KMS-11 (cell line): ENCODE data around the gene PLEKHF1.

ENCODE experiments used
- H2AFZ ChIP-seq: fragments of 200-600 bp; sonication (generic); 2 replicates; pipeline ENCODE4 v1.6.1; 2016; ENCODE audit warnings: antibody characterized with exemption, mixed run types, low read depth
- H3K27ac ChIP-seq: fragments of 200-600 bp; sonication (generic); 2 replicates; pipeline ENCODE4 v1.6.1; 2016; ENCODE audit warnings: mild to moderate bottlenecking, mixed run types
- H3K27me3 ChIP-seq: fragments of 200-600 bp; sonication (generic); 2 replicates; pipeline ENCODE4 v1.6.1; 2017; ENCODE audit warnings: mild to moderate bottlenecking, low read depth, mixed run types, moderate library complexity; ENCODE audit not compliant: insufficient read depth
- H3K36me3 ChIP-seq: fragments of 200-600 bp; sonication (generic); 2 replicates; pipeline ENCODE4 v1.6.1; 2017; ENCODE audit warnings: mild to moderate bottlenecking, mixed run types; ENCODE audit not compliant: insufficient read depth
- H3K4me1 ChIP-seq: fragments of 200-600 bp; sonication (generic); 2 replicates; pipeline ENCODE4 v1.6.1; 2016; ENCODE audit warnings: mild to moderate bottlenecking, low read depth, mixed run types; ENCODE audit not compliant: poor library complexity, severe bottlenecking
- H3K4me2 ChIP-seq: fragments of 200-600 bp; sonication (generic); 2 replicates; pipeline ENCODE4 v1.7.0; 2016; ENCODE audit warnings: mild to moderate bottlenecking, mixed run types
- H3K4me3 ChIP-seq: fragments of 200-600 bp; sonication (generic); IDR thresholded peaks from 2 replicates; pipeline ENCODE4 v1.6.1; 2017; ENCODE audit warnings: low read depth, low read length, mixed read lengths; ENCODE audit not compliant: insufficient read depth
- H3K79me2 ChIP-seq: fragments of 200-600 bp; sonication (generic); 2 replicates; pipeline ENCODE4 v1.6.1; 2016; ENCODE audit warnings: low read depth, mixed run types; ENCODE audit not compliant: insufficient read depth
- H3K9ac ChIP-seq: fragments of 200-600 bp; sonication (generic); 2 replicates; pipeline ENCODE4 v1.6.1; 2016; ENCODE audit warnings: mild to moderate bottlenecking, mixed run types
- H4K20me1 ChIP-seq: fragments of 200-600 bp; sonication (generic); 2 replicates; pipeline ENCODE4 v1.6.1; 2016; ENCODE audit warnings: mild to moderate bottlenecking, mixed run types; ENCODE audit not compliant: insufficient read depth
- TF ChIP-seq, protein P1 (sequence below): fragments of 200-600 bp; sonication (generic); conservative IDR thresholded peaks from 2 replicates; pipeline ENCODE4 v1.6.1; 2017; ENCODE audit warnings: low read depth, mild to moderate bottlenecking, antibody characterized with exemption, low read length, moderate library complexity, mixed read lengths

PLEKHF1 gene

DNA sequence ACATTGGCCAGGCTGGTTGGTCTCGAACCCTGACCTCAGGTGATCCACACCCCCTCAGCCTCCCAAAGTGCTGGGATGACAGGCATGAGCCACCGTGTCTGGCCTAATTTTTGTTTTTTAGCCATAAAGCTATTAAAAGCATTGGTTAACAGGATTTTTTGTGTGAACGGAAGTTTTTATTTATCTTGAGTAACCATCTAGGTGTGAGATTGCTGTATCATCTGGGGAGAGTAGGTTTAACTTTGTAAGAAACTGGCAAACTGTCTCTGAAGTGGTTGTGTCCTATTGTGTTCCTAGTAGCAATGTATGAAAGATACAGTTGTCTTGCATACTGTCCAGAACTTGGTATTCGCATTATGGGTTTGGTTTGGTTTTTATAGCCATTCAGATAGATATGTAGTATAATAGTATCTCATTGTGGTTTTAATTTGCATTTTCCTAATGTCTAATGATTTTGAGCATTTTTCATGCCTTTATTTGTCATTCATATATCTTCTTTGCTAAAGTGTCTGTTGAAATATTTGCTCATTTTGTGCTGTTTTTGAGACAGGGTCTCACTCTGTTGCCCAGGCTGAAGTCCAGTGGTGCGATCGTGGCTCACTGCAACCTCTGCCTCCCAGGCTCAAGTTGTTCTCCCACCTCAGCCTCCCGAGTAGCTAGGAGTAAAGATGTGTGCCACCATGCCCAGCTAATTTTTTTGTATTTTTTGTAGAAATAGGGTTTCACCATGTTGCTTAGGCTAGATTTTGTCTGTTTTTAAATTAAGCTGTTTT lies 13.5 kb upstream of the PLEKHF1 start:
- H3K4me3 ChIP-seq, result no peak overlapping the region
- TF ChIP-seq, protein P1, sequence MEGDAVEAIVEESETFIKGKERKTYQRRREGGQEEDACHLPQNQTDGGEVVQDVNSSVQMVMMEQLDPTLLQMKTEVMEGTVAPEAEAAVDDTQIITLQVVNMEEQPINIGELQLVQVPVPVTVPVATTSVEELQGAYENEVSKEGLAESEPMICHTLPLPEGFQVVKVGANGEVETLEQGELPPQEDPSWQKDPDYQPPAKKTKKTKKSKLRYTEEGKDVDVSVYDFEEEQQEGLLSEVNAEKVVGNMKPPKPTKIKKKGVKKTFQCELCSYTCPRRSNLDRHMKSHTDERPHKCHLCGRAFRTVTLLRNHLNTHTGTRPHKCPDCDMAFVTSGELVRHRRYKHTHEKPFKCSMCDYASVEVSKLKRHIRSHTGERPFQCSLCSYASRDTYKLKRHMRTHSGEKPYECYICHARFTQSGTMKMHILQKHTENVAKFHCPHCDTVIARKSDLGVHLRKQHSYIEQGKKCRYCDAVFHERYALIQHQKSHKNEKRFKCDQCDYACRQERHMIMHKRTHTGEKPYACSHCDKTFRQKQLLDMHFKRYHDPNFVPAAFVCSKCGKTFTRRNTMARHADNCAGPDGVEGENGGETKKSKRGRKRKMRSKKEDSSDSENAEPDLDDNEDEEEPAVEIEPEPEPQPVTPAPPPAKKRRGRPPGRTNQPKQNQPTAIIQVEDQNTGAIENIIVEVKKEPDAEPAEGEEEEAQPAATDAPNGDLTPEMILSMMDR, result no peak
- H3K27ac ChIP-seq, result no peak overlapping the region
- no peaks in the 10 kb centered on the region; the same call in 1 of the 2 replicates for H3K27me3 ChIP-seq
- H3K4me2 ChIP-seq, result no peak overlapping the region
- no peaks in the 10 kb centered on the region for H3K4me1 ChIP-seq
- H3K36me3 ChIP-seq, result no peaks in the 10 kb centered on the region
- H3K79me2 ChIP-seq, result no peaks in the 10 kb centered on the region
- no peak overlapping the region for H3K9ac ChIP-seq
- no peaks in the 10 kb centered on the region for H4K20me1 ChIP-seq
- no peak overlapping the region for H2AFZ ChIP-seq

DNA sequence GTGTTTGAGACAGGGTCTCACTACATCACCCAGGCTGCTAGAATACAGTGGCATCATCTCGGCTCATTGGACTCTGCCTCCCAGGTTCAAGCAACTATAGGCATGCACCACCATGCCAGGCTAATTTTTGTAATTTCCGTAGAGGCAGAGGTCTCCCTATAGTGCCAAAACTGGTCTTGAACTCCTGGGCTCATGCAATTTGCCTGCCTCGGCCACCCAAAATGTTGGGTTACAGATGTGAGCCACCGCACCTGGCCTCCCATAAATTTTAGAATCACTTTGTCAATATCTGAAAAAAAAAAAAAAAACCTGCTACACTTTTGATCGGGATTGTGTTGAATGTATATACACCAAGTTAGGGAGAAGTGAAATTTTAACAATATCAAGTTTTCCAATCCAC lies 11.9 kb upstream of the PLEKHF1 start:
- Histone ChIP-seq H3K79me2 (no peaks in the 10 kb centered on the region), H3K27me3 (no peaks in the 10 kb centered on the region; the same call in 1 of the 2 replicates), H3K27ac (no peak overlapping the region), H3K4me2 (no peak overlapping the region), H2AFZ (no peak overlapping the region), H3K36me3 (no peaks in the 10 kb centered on the region), H3K4me3 (no peak overlapping the region), H3K4me1 (no peaks in the 10 kb centered on the region), H3K9ac (no peak overlapping the region), H4K20me1 (no peaks in the 10 kb centered on the region)
- TF ChIP-seq, protein P1, result no peak

GRCh38 chr19:29655648-29656335 lies 9.5 kb upstream of the PLEKHF1 start:
- no peak overlapping the region for H2AFZ ChIP-seq
- no peaks in the 10 kb centered on the region for H4K20me1 ChIP-seq
- H3K36me3 ChIP-seq, result no peaks in the 10 kb centered on the region
- H3K79me2 ChIP-seq, result no peaks in the 10 kb centered on the region
- no peak overlapping the region for H3K4me2 ChIP-seq
- no peaks in the 10 kb centered on the region; the same call in 1 of the 2 replicates for H3K27me3 ChIP-seq
- H3K9ac ChIP-seq, result no peak overlapping the region
- TF ChIP-seq, protein P1, result no peak
- no peak overlapping the region for H3K4me3 ChIP-seq
- H3K27ac ChIP-seq, result no peak overlapping the region
- no peaks in the 10 kb centered on the region for H3K4me1 ChIP-seq

- Histone ChIP-seq H3K4me1 (no peaks in the 10 kb centered on the region), H3K36me3 (no peaks in the 10 kb centered on the region), H2AFZ (no peak overlapping the region), H4K20me1 (no peaks in the 10 kb centered on the region), H3K27me3 (no peaks in the 10 kb centered on the region; the same call in 1 of the 2 replicates), H3K4me2 (no peak overlapping the region), H3K79me2 (no peaks in the 10 kb centered on the region), H3K4me3 (no peak overlapping the region), H3K9ac (no peak overlapping the region), H3K27ac (no peak overlapping the region)
- TF ChIP-seq, protein P1, result no peak
Measured at GRCh38 chr19:29658221-29658991, 6.9 kb upstream of the PLEKHF1 start.
